ENCODE results near the gene CLDN24. TPM values are rescaled to one million over a fixed set of nuclear protein-coding genes. Genes with fewer than 3 reads are reported as not detected.

Gene CLDN24
- total RNA-seq, 1 donor from 2014 or later, result not detected

- no peaks in the 10 kb centered on the region for H3K4me1 ChIP-seq
- intact Hi-C loops (cut with DNase I), result no loop called here
- no peak for TF ChIP-seq CTCF (IDR thresholded peaks at IDR 0.05)
- no peaks in the 10 kb centered on the region for H3K9me3 ChIP-seq
- H3K27ac ChIP-seq, result no peak overlapping the region
- no peaks in the 10 kb centered on the region for H3K27me3 ChIP-seq
- ATAC-seq, result no peak
- H3K36me3 ChIP-seq, result peaks cover 72% of the 10 kb centered on the region
- H3K4me3 ChIP-seq, result no peak overlapping the region
- no peak for DNase-seq
Observed at GRCh38 chr4:183284258-183284785, 37.9 kb downstream of the CLDN24 start.

GRCh38 chr4:183276106-183276505 is 46.1 kb downstream of the CLDN24 start:
- Histone ChIP-seq H3K4me3 (no peak overlapping the region), H3K4me1 (no peaks in the 10 kb centered on the region), H3K9me3 (peaks cover 5% of the 10 kb centered on the region), H3K36me3 (peaks cover 32% of the 10 kb centered on the region), H3K27ac (no peak overlapping the region), H3K27me3 (no peaks in the 10 kb centered on the region)
- ATAC-seq (no peak), DNase-seq (no peak)
- intact Hi-C loops (cut with DNase I), result no loop called here
- no peak for TF ChIP-seq CTCF (IDR thresholded peaks at IDR 0.05)

GRCh38 chr4:183272384-183272783 is 49.8 kb downstream of the CLDN24 start:
- intact Hi-C loops (cut with DNase I), result no loop called here
- H3K4me3 ChIP-seq, result no peak overlapping the region
- H3K27ac ChIP-seq, result no peak overlapping the region
- peaks cover 5% of the 10 kb centered on the region for H3K9me3 ChIP-seq
- no peak for TF ChIP-seq CTCF (IDR thresholded peaks at IDR 0.05)
- H3K27me3 ChIP-seq, result no peaks in the 10 kb centered on the region
- no peaks in the 10 kb centered on the region for H3K4me1 ChIP-seq
- DNase-seq, result no peak
- no peak for ATAC-seq
- H3K36me3 ChIP-seq, result peaks cover 55% of the 10 kb centered on the region

Other genes with a start within 250 kb of the CLDN24 start
- gene WWC2, start 223.2 kb downstream of the CLDN24 start, total RNA-seq, result 142 TPM
- gene CLDN22, start 2.1 kb downstream of the CLDN24 start, total RNA-seq, result not detected
- gene CDKN2AIP, start 122.2 kb upstream of the CLDN24 start, total RNA-seq, result 16.7 TPM
- 8.7 TPM for gene ING2, start 182.6 kb upstream of the CLDN24 start, total RNA-seq